GM19452 (cell line): ENCODE results near the gene GIN1.

Experiments
- ATAC-seq: cut with Tn5 transposase; IDR thresholded peaks from one replicate; pipeline ENCODE4 v1.9.1; 2021; ENCODE audit not compliant: unreplicated experiment

Gene GIN1

GRCh38 chr5:103037673-103038455, 82.1 kb downstream of the GIN1 start:
- no peak for ATAC-seq

DNA sequence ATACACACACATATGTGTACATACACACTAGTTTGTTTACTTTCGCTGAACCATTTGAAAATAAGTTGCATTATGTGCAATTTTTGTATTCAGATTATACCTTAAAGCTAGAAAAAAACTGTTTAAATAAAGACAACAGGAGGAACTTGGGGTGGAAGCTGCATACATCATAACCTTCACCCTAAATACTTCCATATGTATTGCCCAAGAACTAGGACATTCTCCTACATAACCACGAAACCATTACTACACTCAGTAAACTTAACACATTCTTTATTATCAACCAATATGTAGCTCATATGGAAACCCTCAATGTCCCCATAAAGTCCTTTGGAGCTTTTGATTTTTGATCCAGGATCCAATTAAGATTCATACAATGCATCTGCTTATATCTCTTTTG, 83.3 kb downstream of the GIN1 start:
- no peak for ATAC-seq
